ENCODE results near the gene SPATA9. TPM values are rescaled to one million over a fixed set of nuclear protein-coding genes. Genes with fewer than 3 reads are reported as not detected.

SPATA9 gene
- total RNA-seq, 1 donor from 2014 or later = 0.74 TPM

GRCh38 chr5:95615164-95615467, 67.7 kb downstream of the SPATA9 start:
- DNase-seq (ENCODE audit: low spot score in 2 of 2, unreplicated experiment in 2 of 2) = no peak
- Mint-ChIP-seq H3K27ac (no peak overlapping the region), H3K36me3 (peaks cover 6% of the 10 kb centered on the region), H3K9me3 (peaks cover 17% of the 10 kb centered on the region), H3K4me1 (peaks cover 17% of the 10 kb centered on the region), H3K27me3 (ENCODE audit: low read depth) (peaks cover 19% of the 10 kb centered on the region), H3K4me3 (no peak overlapping the region)
- no peak for TF ChIP-seq CTCF (IDR thresholded peaks at IDR 0.05; ENCODE audit: unreplicated experiment)

- Mint-ChIP-seq H3K9me3 (peaks cover 21% of the 10 kb centered on the region), H3K4me1 (peaks cover 2% of the 10 kb centered on the region), H3K36me3 (peaks cover 6% of the 10 kb centered on the region), H3K27ac (no peak overlapping the region), H3K4me3 (no peak overlapping the region), H3K27me3 (ENCODE audit: low read depth) (peaks cover 3% of the 10 kb centered on the region)
- no peak for DNase-seq (ENCODE audit: low spot score in 2 of 2, unreplicated experiment in 2 of 2)
- TF ChIP-seq CTCF (IDR thresholded peaks at IDR 0.05; ENCODE audit: unreplicated experiment) = no peak
These were observed 69.3 kb downstream of the SPATA9 start for GRCh38 chr5:95613514-95613913.

- H3K36me3 Mint-ChIP-seq = peaks cover 6% of the 10 kb centered on the region
- H3K9me3 Mint-ChIP-seq = peaks cover 21% of the 10 kb centered on the region
- TF ChIP-seq CTCF (IDR thresholded peaks at IDR 0.05; ENCODE audit: unreplicated experiment) = no peak
- no peaks in the 10 kb centered on the region for H3K27me3 Mint-ChIP-seq (ENCODE audit: low read depth)
- H3K27ac Mint-ChIP-seq = no peak overlapping the region
- no peak overlapping the region for H3K4me3 Mint-ChIP-seq
- no peak for DNase-seq (ENCODE audit: low spot score in 2 of 2, unreplicated experiment in 2 of 2)
- no peaks in the 10 kb centered on the region for H3K4me1 Mint-ChIP-seq
These were observed 71.4 kb downstream of the SPATA9 start for GRCh38 chr5:95611396-95611795.

GRCh38 chr5:95610546-95610945, 72.2 kb downstream of the SPATA9 start:
- Mint-ChIP-seq H3K9me3 (peaks cover 21% of the 10 kb centered on the region), H3K27me3 (ENCODE audit: low read depth) (no peaks in the 10 kb centered on the region), H3K27ac (no peak overlapping the region), H3K4me3 (no peak overlapping the region), H3K36me3 (peaks cover 6% of the 10 kb centered on the region), H3K4me1 (no peaks in the 10 kb centered on the region)
- no peak for DNase-seq (ENCODE audit: low spot score in 2 of 2, unreplicated experiment in 2 of 2)
- TF ChIP-seq CTCF (IDR thresholded peaks at IDR 0.05; ENCODE audit: unreplicated experiment) = no peak

GRCh38 chr5:95609711-95610110, 73.1 kb downstream of the SPATA9 start:
- no peak for TF ChIP-seq CTCF (IDR thresholded peaks at IDR 0.05; ENCODE audit: unreplicated experiment)
- peaks cover 6% of the 10 kb centered on the region for H3K36me3 Mint-ChIP-seq
- H3K4me1 Mint-ChIP-seq = no peaks in the 10 kb centered on the region
- no peak for DNase-seq (ENCODE audit: low spot score in 2 of 2, unreplicated experiment in 2 of 2)
- peaks cover 21% of the 10 kb centered on the region for H3K9me3 Mint-ChIP-seq
- H3K4me3 Mint-ChIP-seq = no peak overlapping the region
- H3K27me3 Mint-ChIP-seq (ENCODE audit: low read depth) = no peaks in the 10 kb centered on the region
- no peak overlapping the region for H3K27ac Mint-ChIP-seq

Other genes starting within 250 kb of the SPATA9 start
- 96.6 to 102 TPM (median 101 TPM) in 3 replicates for gene SKIC3, start 128.0 kb downstream of the SPATA9 start, total RNA-seq
- 8.7 to 10.4 TPM (median 9.2 TPM) in 3 replicates for gene ARSK, start 127.9 kb downstream of the SPATA9 start, total RNA-seq
- not detected in 3 replicates for gene GPR150, start 62.9 kb downstream of the SPATA9 start, total RNA-seq
- 3.4 to 4.2 TPM (median 3.5 TPM) in 3 replicates for gene RFESD, start 36.2 kb downstream of the SPATA9 start, total RNA-seq
- 146 to 154 TPM (median 153 TPM) in 3 replicates for gene RHOBTB3, start 48.3 kb upstream of the SPATA9 start, total RNA-seq
- gene GLRX, start 139.7 kb upstream of the SPATA9 start, total RNA-seq = 14.8 to 19.8 TPM (median 17.9 TPM) in 3 replicates

All from mesothelial cell of epicardium (in vitro differentiated cells).